T-helper 17 cell (primary cell): ENCODE results near the gene PPWD1. TPM values are rescaled to one million over a fixed set of nuclear protein-coding genes. Genes with fewer than 3 reads are reported as not detected.

Experiments used
- ATAC-seq: fragments of 150-1000 bp; cut with Tn5 transposase; 2 replicates; pipeline ENCODE4 v1.10.0; 2021; ENCODE audit warnings: mild to moderate bottlenecking, moderate library complexity
- DNase-seq, 3 donors: peaks; one replicate each; pipeline versions ENCODE4 v3.0.0 to v3.0.0-alpha.2; 2020 to 2021
- H3K9me3 ChIP-seq: one replicate; pipeline ENCODE4 v1.7.0; 2013; ENCODE audit warnings: low read length, mild to moderate bottlenecking; ENCODE audit not compliant: control insufficient read depth, poor library complexity, severe bottlenecking
- H3K27ac Mint-ChIP-seq: one replicate; pipeline ENCODE4 v1.8.0; 2022; ENCODE audit warnings: mild to moderate bottlenecking, moderate library complexity, mixed read lengths
- H3K27me3 Mint-ChIP-seq: one replicate; pipeline ENCODE4 v1.8.0; 2022; ENCODE audit warnings: mixed read lengths
- H3K36me3 Mint-ChIP-seq: one replicate; pipeline ENCODE4 v1.8.0; 2022; ENCODE audit warnings: low read depth, mixed read lengths
- H3K4me1 Mint-ChIP-seq: one replicate; pipeline ENCODE4 v1.8.0; 2022; ENCODE audit warnings: mild to moderate bottlenecking, mixed read lengths
- H3K4me3 Mint-ChIP-seq: one replicate; pipeline ENCODE4 v1.8.0; 2022; ENCODE audit warnings: mild to moderate bottlenecking, moderate library complexity, mixed read lengths
- total RNA-seq, 4 donors: library from RNA in 2 of 4; stranded (reverse) in 2 of 4; gene quantifications; one replicate each; pipeline ENCODE4 v1.2.3 and lab custom pipeline; 2022 to 2026

The PPWD1 gene
- total RNA-seq (10 to 100 TPM; 79.7 TPM), total RNA-seq (lab: John Stamatoyannopoulos, UW) (77.0 to 115 reads per million in 2 donors)

GRCh38 chr5:65562731-65563701 lies at the start of gene PPWD1, which contains the start of gene CENPK:
Gene PPWD1 (plus strand): TSS chr5:65563296. CDS start chr5:65563311, 15 bp downstream.
Gene CENPK (minus strand): TSS chr5:65563168. CDS start chr5:65554907, 8,261 bp downstream.
- Mint-ChIP-seq H3K36me3 (peaks cover 9% of the 10 kb centered on the region), H3K4me3 (peak within 1 kb of the TSS; percentile 100)

GRCh38 chr5:65525726-65526125 lies 37.4 kb upstream of the PPWD1 start:
- DNase-seq (no peak), ATAC-seq (no peak)
- H3K4me3 Mint-ChIP-seq = no peak overlapping the region
- no peaks in the 10 kb centered on the region for H3K36me3 Mint-ChIP-seq
- H3K9me3 ChIP-seq = no peaks in the 10 kb centered on the region
- no peaks in the 10 kb centered on the region for H3K27me3 Mint-ChIP-seq
- H3K4me1 Mint-ChIP-seq = no peaks in the 10 kb centered on the region
- H3K27ac Mint-ChIP-seq = no peak overlapping the region

More at GRCh38 chr5:65562731-65563701, at the start of gene PPWD1, which contains the start of gene CENPK:
- Mint-ChIP-seq H3K4me1 (peaks cover 38% of the 10 kb centered on the region), H3K27me3 (no peaks in the 10 kb centered on the region), H3K27ac (peak within 1 kb of the TSS; percentile 100)
- peak; percentile 98 for ATAC-seq
- peak; percentile 86 to 91 (median 89) for DNase-seq
- no peaks in the 10 kb centered on the region for H3K9me3 ChIP-seq

GRCh38 chr5:65530904-65531303 lies 32.2 kb upstream of the PPWD1 start:
- H3K4me3 Mint-ChIP-seq = no peak overlapping the region
- H3K36me3 Mint-ChIP-seq = no peaks in the 10 kb centered on the region
- DNase-seq (no peak), ATAC-seq (no peak)
- H3K9me3 ChIP-seq = no peaks in the 10 kb centered on the region
- H3K27ac Mint-ChIP-seq = no peak overlapping the region
- no peaks in the 10 kb centered on the region for H3K27me3 Mint-ChIP-seq
- H3K4me1 Mint-ChIP-seq = no peaks in the 10 kb centered on the region

GRCh38 chr5:65535529-65535987 lies 27.5 kb upstream of the PPWD1 start:
- no peaks in the 10 kb centered on the region for H3K9me3 ChIP-seq
- no peaks in the 10 kb centered on the region for H3K36me3 Mint-ChIP-seq
- no peak overlapping the region for H3K27ac Mint-ChIP-seq
- DNase-seq (no peak), ATAC-seq (no peak)
- H3K4me1 Mint-ChIP-seq = no peaks in the 10 kb centered on the region
- H3K27me3 Mint-ChIP-seq = no peaks in the 10 kb centered on the region
- H3K4me3 Mint-ChIP-seq = no peak overlapping the region

GRCh38 chr5:65539827-65540226 lies 23.3 kb upstream of the PPWD1 start:
- no peaks in the 10 kb centered on the region for H3K4me1 Mint-ChIP-seq
- DNase-seq (no peak), ATAC-seq (no peak)
- H3K9me3 ChIP-seq = no peaks in the 10 kb centered on the region
- no peak overlapping the region for H3K27ac Mint-ChIP-seq
- no peak overlapping the region for H3K4me3 Mint-ChIP-seq
- no peaks in the 10 kb centered on the region for H3K27me3 Mint-ChIP-seq
- peaks cover 4% of the 10 kb centered on the region for H3K36me3 Mint-ChIP-seq

- peaks cover 4% of the 10 kb centered on the region for H3K36me3 Mint-ChIP-seq
- no peaks in the 10 kb centered on the region for H3K27me3 Mint-ChIP-seq
- H3K9me3 ChIP-seq = no peaks in the 10 kb centered on the region
- ATAC-seq = no peak
- no peaks in the 10 kb centered on the region for H3K4me1 Mint-ChIP-seq
- DNase-seq = no peak
- H3K27ac Mint-ChIP-seq = no peak overlapping the region
- H3K4me3 Mint-ChIP-seq = no peak overlapping the region
Measured at GRCh38 chr5:65544473-65544872, 18.6 kb upstream of the PPWD1 start.

- no peaks in the 10 kb centered on the region for H3K9me3 ChIP-seq
- DNase-seq (no peak), ATAC-seq (no peak)
- Mint-ChIP-seq H3K27ac (no peak overlapping the region), H3K4me1 (no peaks in the 10 kb centered on the region), H3K27me3 (no peaks in the 10 kb centered on the region), H3K36me3 (peaks cover 4% of the 10 kb centered on the region), H3K4me3 (no peak overlapping the region)
Measured at GRCh38 chr5:65546141-65546540, 17.0 kb upstream of the PPWD1 start.

- DNase-seq (no peak), ATAC-seq (no peak)
- no peaks in the 10 kb centered on the region for H3K9me3 ChIP-seq
- Mint-ChIP-seq H3K27me3 (no peaks in the 10 kb centered on the region), H3K36me3 (peaks cover under 1% of the 10 kb centered on the region), H3K4me1 (no peaks in the 10 kb centered on the region), H3K27ac (no peak overlapping the region), H3K4me3 (no peak overlapping the region)
Measured at GRCh38 chr5:65548281-65548680, 14.8 kb upstream of the PPWD1 start.

- peaks cover 4% of the 10 kb centered on the region for H3K4me1 Mint-ChIP-seq
- peaks cover 13% of the 10 kb centered on the region for H3K36me3 Mint-ChIP-seq
- no peak overlapping the region for H3K4me3 Mint-ChIP-seq
Measured at GRCh38 chr5:65553941-65554340, 9.2 kb upstream of the PPWD1 start.

GRCh38 chr5:65555287-65555686 lies 7.8 kb upstream of the PPWD1 start:
- H3K36me3 Mint-ChIP-seq = peaks cover 13% of the 10 kb centered on the region
- peak overlapping the region; percentile 1 for H3K27ac Mint-ChIP-seq
- no peaks in the 10 kb centered on the region for H3K9me3 ChIP-seq
- no peak overlapping the region for H3K4me3 Mint-ChIP-seq
- DNase-seq = no peak
- no peaks in the 10 kb centered on the region for H3K27me3 Mint-ChIP-seq
- ATAC-seq = no peak
- peaks cover 4% of the 10 kb centered on the region for H3K4me1 Mint-ChIP-seq

More at GRCh38 chr5:65553941-65554340, 9.2 kb upstream of the PPWD1 start:
- DNase-seq (no peak), ATAC-seq (no peak)
- peak overlapping the region; percentile 14 for H3K27ac Mint-ChIP-seq
- no peaks in the 10 kb centered on the region for H3K9me3 ChIP-seq
- no peaks in the 10 kb centered on the region for H3K27me3 Mint-ChIP-seq

- H3K27ac Mint-ChIP-seq = no peak overlapping the region
- no peaks in the 10 kb centered on the region for H3K27me3 Mint-ChIP-seq
- peaks cover 4% of the 10 kb centered on the region for H3K4me1 Mint-ChIP-seq
- H3K9me3 ChIP-seq = no peaks in the 10 kb centered on the region
- no peak for ATAC-seq
- peaks cover 13% of the 10 kb centered on the region for H3K36me3 Mint-ChIP-seq
- DNase-seq = no peak
- H3K4me3 Mint-ChIP-seq = no peak overlapping the region
Measured at GRCh38 chr5:65556181-65556580, 6.9 kb upstream of the PPWD1 start.

GRCh38 chr5:65556718-65557117 lies 6.4 kb upstream of the PPWD1 start:
- Mint-ChIP-seq H3K27me3 (no peaks in the 10 kb centered on the region), H3K27ac (no peak overlapping the region), H3K4me3 (no peak overlapping the region), H3K36me3 (peaks cover 13% of the 10 kb centered on the region), H3K4me1 (peaks cover 4% of the 10 kb centered on the region)
- DNase-seq (no peak), ATAC-seq (no peak)
- H3K9me3 ChIP-seq = no peaks in the 10 kb centered on the region

- H3K4me3 Mint-ChIP-seq = peak overlapping the region; percentile 100
- H3K4me1 Mint-ChIP-seq = peaks cover 37% of the 10 kb centered on the region
- DNase-seq = no peak
- peaks cover 3% of the 10 kb centered on the region for H3K36me3 Mint-ChIP-seq
- H3K9me3 ChIP-seq = no peaks in the 10 kb centered on the region
- no peaks in the 10 kb centered on the region for H3K27me3 Mint-ChIP-seq
- ATAC-seq = no peak
- H3K27ac Mint-ChIP-seq = peak overlapping the region; percentile 100
Measured at GRCh38 chr5:65563777-65564176, 681 bp downstream of the PPWD1 start.
